Mucosa of rectum (tissue), 2 donors: ENCODE measurements around the gene CABCOCO1.

Source experiments
- H3K27ac ChIP-seq, 2 donors: one replicate each; pipeline ENCODE4 v1.7.0; 2013; ENCODE audit warnings: inconsistent platforms in 2 of 2, low read depth in 2 of 2, low read length in 2 of 2
- H3K27me3 ChIP-seq, 2 donors: one replicate each; pipeline ENCODE4 v1.7.0; 2013; ENCODE audit warnings: low read length in 2 of 2; ENCODE audit not compliant: control insufficient read depth in 2 of 2, insufficient read depth in 2 of 2
- H3K36me3 ChIP-seq, 2 donors: one replicate each; pipeline ENCODE4 v1.7.0; 2013; ENCODE audit warnings: low read length in 2 of 2; ENCODE audit not compliant: control insufficient read depth in 2 of 2, insufficient read depth in 2 of 2
- H3K4me1 ChIP-seq, 2 donors: one replicate each; pipeline ENCODE4 v1.7.0; 2013; ENCODE audit warnings: low read length in 2 of 2, mild to moderate bottlenecking in 1 of 2; ENCODE audit not compliant: control insufficient read depth in 2 of 2, insufficient read depth in 2 of 2
- H3K4me3 ChIP-seq, 2 donors: one replicate each; pipeline ENCODE4 v1.7.0; 2013; ENCODE audit warnings: low read length in 2 of 2
- H3K9ac ChIP-seq, 2 donors: one replicate each; pipeline ENCODE4 v1.7.0; 2013; ENCODE audit warnings: low read length in 2 of 2, low read depth in 1 of 2, mild to moderate bottlenecking in 1 of 2
- H3K9me3 ChIP-seq, 2 donors: one replicate each; pipeline ENCODE4 v1.7.0; 2013; ENCODE audit warnings: low read length in 2 of 2; ENCODE audit not compliant: control insufficient read depth in 2 of 2
- donor health status: healthy.
- donor health status: Normal muscosa, but diverticular disease.

CABCOCO1 gene

DNA sequence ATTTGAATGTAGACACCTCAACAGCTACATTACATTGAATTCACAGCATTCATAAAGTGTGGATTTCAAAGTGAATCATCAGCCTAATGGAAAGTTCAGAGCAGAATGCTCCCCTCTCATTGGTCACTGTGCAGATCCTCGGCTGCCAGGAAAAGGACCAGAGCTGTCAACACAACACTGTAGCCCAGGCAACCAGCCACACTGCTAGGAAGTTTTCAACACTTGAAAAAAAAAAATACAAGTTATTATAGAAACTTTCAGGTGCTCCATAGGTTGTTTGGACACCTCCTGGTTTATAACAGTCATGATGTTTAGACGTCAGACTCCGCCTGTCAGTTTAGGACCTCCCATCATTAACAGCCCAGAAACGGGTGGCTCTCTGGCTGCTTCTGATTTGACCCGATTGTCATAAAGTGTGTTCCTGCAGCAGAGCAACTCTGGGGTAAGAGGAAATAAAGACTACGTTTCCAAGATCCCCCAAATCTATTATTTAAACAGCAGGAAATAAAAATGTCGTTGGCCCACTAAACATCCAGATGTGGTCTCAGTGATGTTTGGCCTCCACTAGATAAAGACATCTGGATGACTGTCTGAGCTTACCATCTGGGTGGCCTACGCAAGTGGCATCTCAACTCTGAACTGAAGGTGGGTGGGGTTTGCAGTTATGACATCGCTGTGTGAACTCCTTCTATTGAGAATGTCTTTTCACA lies 117.4 kb downstream of the CABCOCO1 start:
- Histone ChIP-seq H3K36me3 (no peaks in the 10 kb centered on the region), H3K27ac (peak overlapping the region; percentile 25 to 26)

DNA sequence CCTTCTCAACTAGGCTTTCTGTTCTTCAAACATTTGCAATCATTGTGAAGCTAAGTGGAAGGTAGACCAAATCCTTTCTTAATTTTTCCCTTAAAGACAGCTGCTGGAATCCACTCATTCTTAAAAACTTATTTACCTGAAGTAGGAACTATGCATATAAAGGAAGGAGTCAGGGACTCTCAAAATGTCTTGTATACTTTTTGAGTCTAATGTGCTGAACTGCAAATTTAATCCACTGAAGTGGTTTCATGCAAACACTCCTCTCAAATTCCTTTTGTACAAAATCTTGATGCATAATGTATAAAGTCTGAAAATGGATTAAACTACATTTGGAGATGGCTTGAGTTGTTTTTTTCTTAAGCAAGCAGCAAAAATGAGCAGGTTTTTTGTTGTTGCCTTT lies 118.0 kb downstream of the CABCOCO1 start:
- H3K36me3 ChIP-seq = no peaks in the 10 kb centered on the region
- H3K9me3 ChIP-seq = no peaks in the 10 kb centered on the region
- peak overlapping the region; percentile 25 to 26 for H3K27ac ChIP-seq
- H3K27me3 ChIP-seq = no peaks in the 10 kb centered on the region
- H3K4me1 ChIP-seq = peaks cover 0 to 5% of the 10 kb centered on the region in 2 donors
- H3K4me3 ChIP-seq = no peak overlapping the region
- H3K9ac ChIP-seq = no peak overlapping the region

More for the DNA sequence above, 117.4 kb downstream of the CABCOCO1 start:
- H3K9me3 ChIP-seq = no peaks in the 10 kb centered on the region
- no peak overlapping the region for H3K4me3 ChIP-seq
- no peaks in the 10 kb centered on the region for H3K27me3 ChIP-seq
- H3K9ac ChIP-seq = no peak overlapping the region
- H3K4me1 ChIP-seq = peaks cover 0 to 5% of the 10 kb centered on the region in 2 donors

DNA sequence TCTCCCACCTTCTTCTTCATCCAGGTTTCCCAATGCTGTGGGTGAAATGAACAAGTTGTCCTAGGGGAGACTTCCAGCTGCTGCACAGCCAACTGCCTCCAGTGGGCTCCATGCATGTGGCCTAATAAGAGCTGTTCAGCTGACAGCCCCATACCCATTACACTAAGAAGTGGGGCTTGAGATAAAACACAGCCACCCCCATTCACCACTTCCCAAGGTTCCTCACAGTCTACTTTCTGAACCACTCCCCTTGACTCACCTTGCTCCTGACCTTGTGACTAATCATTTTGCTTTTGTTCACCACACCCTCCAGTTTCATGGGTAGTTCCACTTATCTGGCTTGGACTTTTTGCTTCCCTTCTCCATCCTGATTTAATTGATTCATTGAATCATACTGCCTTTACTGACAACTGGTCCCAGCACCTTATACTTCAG lies 119.3 kb downstream of the CABCOCO1 start:
- H3K27me3 ChIP-seq = no peaks in the 10 kb centered on the region
- H3K4me1 ChIP-seq = peaks cover 0 to 5% of the 10 kb centered on the region in 2 donors
- no peak overlapping the region for H3K27ac ChIP-seq
- H3K4me3 ChIP-seq = no peak overlapping the region
- no peak overlapping the region for H3K9ac ChIP-seq
- H3K9me3 ChIP-seq = no peaks in the 10 kb centered on the region
- no peaks in the 10 kb centered on the region for H3K36me3 ChIP-seq

DNA sequence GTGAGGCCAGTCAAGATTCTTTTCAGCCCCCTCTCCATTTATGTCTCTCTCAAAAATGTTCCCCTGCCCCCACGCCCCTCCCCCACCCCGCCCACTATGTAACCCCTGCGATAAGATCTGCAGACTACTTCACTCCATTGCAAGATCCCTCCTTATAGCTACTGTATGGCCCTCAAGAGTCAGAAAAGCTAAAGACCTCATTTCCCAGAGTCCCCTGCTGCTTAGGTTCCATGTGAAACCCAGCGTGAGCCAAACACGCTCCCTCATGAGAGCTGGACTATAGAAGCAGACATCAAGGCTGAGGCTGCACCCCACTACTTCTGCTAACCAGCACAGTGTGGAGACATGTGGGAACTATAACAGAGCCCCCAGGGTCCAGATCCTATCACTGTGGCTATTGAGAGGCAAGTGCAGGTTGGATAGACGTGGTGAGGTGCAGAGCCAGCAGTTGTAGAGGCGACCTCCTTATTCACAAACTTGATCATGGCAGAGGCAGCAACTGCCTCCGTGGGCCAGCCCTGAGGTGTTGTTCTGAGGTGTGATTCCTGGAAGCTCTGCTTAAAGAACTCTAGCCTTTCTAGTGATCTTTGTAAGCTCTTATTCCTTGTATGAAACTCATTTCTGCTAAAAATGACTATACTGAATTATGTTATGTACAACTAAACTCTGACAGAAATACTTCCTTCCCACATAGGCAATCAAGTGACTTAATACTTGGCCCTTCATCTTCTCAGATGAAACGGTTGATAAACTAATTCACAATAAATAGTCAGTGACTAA lies 121.8 kb downstream of the CABCOCO1 start:
- Histone ChIP-seq H3K9ac (no peak overlapping the region), H3K9me3 (no peaks in the 10 kb centered on the region), H3K27me3 (no peaks in the 10 kb centered on the region), H3K4me3 (no peak overlapping the region), H3K27ac (no peak overlapping the region), H3K36me3 (no peaks in the 10 kb centered on the region), H3K4me1 (peaks cover 0 to 4% of the 10 kb centered on the region in 2 donors)

DNA sequence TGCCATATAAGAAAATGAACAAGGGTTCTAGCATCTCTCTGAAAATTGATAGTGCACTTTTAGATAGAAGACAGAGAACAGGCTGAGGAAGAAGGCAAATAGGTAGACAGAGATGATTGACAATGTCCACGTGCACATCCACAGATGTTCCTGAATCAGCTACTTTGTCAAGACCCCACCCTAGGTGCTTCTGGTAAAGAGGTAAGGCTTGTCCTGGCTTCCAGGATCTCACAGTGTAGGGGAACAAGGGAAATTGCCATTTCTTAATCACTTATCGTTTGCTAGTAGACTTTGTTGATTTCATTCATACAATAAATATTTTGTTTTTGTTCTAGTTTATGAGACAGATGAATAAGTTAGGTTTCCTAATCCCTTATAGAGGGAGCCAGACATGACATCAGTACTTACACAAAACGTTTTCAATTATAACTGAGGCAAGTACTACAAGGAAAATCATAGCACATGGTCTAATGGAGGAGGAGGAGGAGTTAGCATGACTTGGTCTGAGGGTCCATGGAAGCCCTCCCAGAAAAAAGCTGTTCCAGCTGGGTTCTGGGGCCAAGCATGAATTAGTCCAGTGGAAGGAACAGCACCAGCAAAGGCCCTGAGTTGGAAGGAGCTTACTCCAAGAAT lies 122.9 kb downstream of the CABCOCO1 start:
- no peaks in the 10 kb centered on the region for H3K27me3 ChIP-seq
- no peaks in the 10 kb centered on the region for H3K36me3 ChIP-seq
- H3K9me3 ChIP-seq = no peaks in the 10 kb centered on the region
- H3K27ac ChIP-seq = no peak overlapping the region
- no peak overlapping the region for H3K4me3 ChIP-seq
- no peaks in the 10 kb centered on the region for H3K4me1 ChIP-seq
- no peak overlapping the region for H3K9ac ChIP-seq

DNA sequence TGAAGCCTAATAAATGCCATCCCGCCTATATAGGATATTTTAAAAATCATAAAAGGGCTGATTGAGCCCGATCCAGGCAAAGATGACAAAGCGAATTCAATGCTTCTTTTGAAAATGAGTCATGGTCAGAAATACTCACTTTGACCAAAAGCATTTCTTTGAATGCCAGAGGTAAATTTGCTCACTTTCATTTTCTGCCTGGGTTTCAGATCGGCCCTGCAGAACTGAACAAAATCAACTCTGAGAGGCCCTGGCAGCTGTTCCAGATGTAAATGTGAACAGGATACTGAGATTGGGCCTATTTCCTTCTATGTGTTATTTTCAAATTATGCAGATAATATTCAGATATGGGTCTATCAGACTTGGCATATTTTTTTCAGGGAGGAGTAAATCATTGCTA lies 124.0 kb downstream of the CABCOCO1 start:
- H3K9ac ChIP-seq = no peak overlapping the region
- no peaks in the 10 kb centered on the region for H3K27me3 ChIP-seq
- no peaks in the 10 kb centered on the region for H3K4me1 ChIP-seq
- H3K36me3 ChIP-seq = no peaks in the 10 kb centered on the region
- H3K27ac ChIP-seq = no peak overlapping the region
- no peak overlapping the region for H3K4me3 ChIP-seq
- H3K9me3 ChIP-seq = no peaks in the 10 kb centered on the region

DNA sequence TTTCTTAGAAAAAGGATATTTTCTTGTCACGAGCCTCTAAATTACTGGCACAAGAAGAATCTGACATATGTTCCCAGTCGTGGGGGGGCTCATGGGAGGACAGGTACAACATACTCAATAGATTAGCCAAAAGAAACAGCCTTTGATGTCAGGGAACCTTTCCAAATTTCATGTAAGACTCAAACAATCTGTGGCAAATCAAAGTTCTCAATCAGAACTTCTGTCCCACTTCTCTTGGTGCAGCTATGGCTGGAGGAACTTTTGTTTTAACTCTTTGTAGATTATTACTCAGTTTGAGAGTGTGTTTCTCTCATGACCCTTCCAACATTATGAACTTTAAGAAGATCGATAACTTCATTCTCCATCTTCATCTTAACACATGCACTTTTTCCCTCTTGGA lies 124.4 kb downstream of the CABCOCO1 start:
- Histone ChIP-seq H3K9me3 (no peaks in the 10 kb centered on the region), H3K27ac (no peak overlapping the region), H3K4me3 (no peak overlapping the region), H3K27me3 (no peaks in the 10 kb centered on the region), H3K36me3 (no peaks in the 10 kb centered on the region), H3K4me1 (no peaks in the 10 kb centered on the region), H3K9ac (no peak overlapping the region)

DNA sequence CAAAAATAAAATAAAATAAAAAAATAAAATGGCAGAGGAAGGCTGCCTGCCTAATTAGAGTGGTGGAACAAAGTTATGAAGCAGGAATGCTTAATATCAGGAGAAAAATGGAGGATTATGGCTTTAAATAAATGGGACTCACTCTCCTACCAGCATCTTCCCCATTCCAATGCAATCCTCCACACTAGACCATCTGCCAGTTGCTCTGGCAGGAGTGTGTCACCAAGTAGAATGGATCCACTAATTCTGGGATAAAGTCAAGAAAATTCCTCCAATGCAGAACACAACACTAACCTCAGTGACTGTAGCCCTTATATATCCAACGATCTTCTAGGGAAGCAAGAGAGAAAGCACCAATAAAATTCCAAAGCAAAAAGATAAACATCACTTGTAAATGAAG lies 126.3 kb downstream of the CABCOCO1 start:
- H3K4me3 ChIP-seq = no peak overlapping the region
- no peak overlapping the region for H3K27ac ChIP-seq
- H3K9me3 ChIP-seq = no peaks in the 10 kb centered on the region
- no peaks in the 10 kb centered on the region for H3K27me3 ChIP-seq
- no peak overlapping the region for H3K9ac ChIP-seq
- no peaks in the 10 kb centered on the region for H3K4me1 ChIP-seq
- no peaks in the 10 kb centered on the region for H3K36me3 ChIP-seq

DNA sequence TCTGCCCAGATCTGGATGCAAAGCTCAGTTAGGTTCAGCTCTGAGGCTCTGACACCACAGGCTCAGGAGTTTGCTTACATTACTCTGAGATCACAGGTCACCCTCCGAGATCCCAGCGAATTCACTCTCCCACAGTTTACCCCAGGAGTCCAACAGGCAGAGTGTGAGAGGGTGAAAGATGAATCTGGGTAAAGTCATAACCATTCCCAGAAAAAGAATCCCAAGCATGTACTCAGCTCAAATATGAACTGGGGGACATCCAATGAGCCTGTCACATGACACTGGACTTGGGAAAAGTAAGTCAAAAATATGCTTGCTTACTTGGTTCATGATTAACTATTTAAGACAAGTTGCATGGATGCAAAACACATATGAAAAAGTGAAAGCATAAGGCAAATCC lies 128.5 kb downstream of the CABCOCO1 start:
- Histone ChIP-seq H3K9ac (no peak overlapping the region), H3K27me3 (no peaks in the 10 kb centered on the region), H3K4me3 (no peak overlapping the region), H3K27ac (no peak overlapping the region), H3K4me1 (peaks cover 0 to 2% of the 10 kb centered on the region in 2 donors), H3K36me3 (no peaks in the 10 kb centered on the region), H3K9me3 (no peaks in the 10 kb centered on the region)

DNA sequence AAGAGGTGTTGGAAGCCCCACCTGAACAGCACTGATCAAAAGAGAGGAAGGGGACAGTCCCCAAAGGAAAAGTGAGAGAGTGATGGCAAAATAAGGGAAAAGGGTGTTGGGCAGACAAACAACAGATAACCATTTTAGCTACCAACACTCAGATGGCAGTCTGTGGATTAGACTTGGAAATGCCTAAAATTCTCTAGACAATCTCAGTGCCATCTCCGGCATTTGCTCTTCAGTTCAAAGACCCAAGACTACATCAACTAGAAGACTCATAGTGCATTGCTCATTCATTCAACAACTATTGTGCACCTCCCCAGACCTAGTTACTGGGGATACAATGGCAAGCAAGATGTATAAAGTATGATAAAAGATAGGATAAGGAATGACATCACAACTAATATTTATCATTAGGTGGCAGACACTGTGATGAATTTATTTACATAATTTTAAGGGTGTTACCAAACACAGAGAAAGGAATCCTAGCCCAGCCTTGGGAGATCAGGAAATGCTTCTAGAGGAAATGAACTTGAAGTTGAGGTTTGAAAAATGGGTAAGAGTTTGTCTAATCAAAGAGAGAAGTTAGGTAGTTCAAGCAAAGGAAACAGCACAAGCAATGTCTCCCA lies 129.5 kb downstream of the CABCOCO1 start:
- Histone ChIP-seq H3K4me1 (peaks cover 0 to 2% of the 10 kb centered on the region in 2 donors), H3K4me3 (no peak overlapping the region), H3K36me3 (no peaks in the 10 kb centered on the region), H3K9ac (no peak overlapping the region), H3K27me3 (no peaks in the 10 kb centered on the region), H3K9me3 (no peaks in the 10 kb centered on the region), H3K27ac (no peak overlapping the region)
